Sigmoid colon (tissue), 7 donors: ENCODE results near the gene NAALAD2. TPM values are rescaled to one million over a fixed set of nuclear protein-coding genes. Genes with fewer than 3 reads are reported as not detected.
"Not testable (repeated sequence)": the region's sequence is repeated elsewhere in the genome, so short reads cannot be mapped to it uniquely, and the experiment has no call there.

Experiments used
- DNase-seq: peaks from one replicate; pipeline ENCODE4 v3.0.0-alpha.2; 2019
- H3K27ac ChIP-seq, 4 donors: fragments of 200-600 bp; sonication (generic); one replicate each; pipeline ENCODE4 v1.5.1; 2016 to 2019; ENCODE audit warnings: mild to moderate bottlenecking in 1 of 4
- H3K27me3 ChIP-seq, 3 donors: fragments of 200-600 bp; sonication (generic); one replicate each; pipeline ENCODE4 v1.5.1; 2019; ENCODE audit warnings: mild to moderate bottlenecking in 1 of 3
- H3K36me3 ChIP-seq, 4 donors: fragments of 200-600 bp; sonication (generic); one replicate each; pipeline ENCODE4 v1.5.1; 2016 to 2019
- H3K4me1 ChIP-seq, 4 donors: fragments of 200-600 bp; sonication (generic); one replicate each; pipeline ENCODE4 v1.5.1; 2017 to 2019
- H3K4me3 ChIP-seq, 4 donors: fragments of 200-600 bp; sonication (generic); one replicate each; pipeline ENCODE4 v1.5.1; 2017 to 2019; ENCODE audit warnings: mild to moderate bottlenecking in 2 of 4, moderate library complexity in 1 of 4
- H3K9me3 ChIP-seq, 4 donors: fragments of 200-600 bp in 3 of 4; sonication (generic) in 3 of 4; one replicate each; pipeline versions ENCODE4 v1.5.1 to v1.6.1; 2013 to 2019
- CTCF ChIP-seq, 4 experiments: fragments of 450-650 bp in 3 of 4; fragments of 200-600 bp in 1 of 4; IDR thresholded peaks; one replicate each; pipeline ENCODE4 v1.5.1; 2016 to 2019; ENCODE audit warnings: antibody characterized with exemption in 4 of 4, mild to moderate bottlenecking in 3 of 4, moderate library complexity in 2 of 4
- EP300 ChIP-seq, 4 donors: sonication (generic); formaldehyde crosslinking; IDR thresholded peaks; one replicate each; pipeline ENCODE4 v1.6.1; 2017; ENCODE audit warnings: antibody characterized with exemption in 4 of 4
- POLR2A ChIP-seq, 2 donors: fragments of 450-650 bp; IDR thresholded peaks; one replicate each; pipeline ENCODE4 v1.6.1; 2016; ENCODE audit warnings: antibody characterized with exemption in 2 of 2, mild to moderate bottlenecking in 2 of 2, moderate library complexity in 2 of 2
- POLR2AphosphoS5 ChIP-seq, 4 donors: sonication (generic); formaldehyde crosslinking; IDR thresholded peaks; one replicate each; pipeline ENCODE4 v1.6.1; 2017; ENCODE audit warnings: antibody characterized with exemption in 4 of 4
- WGBS, 2 donors: extraction: QIAGEN DNeasy Blood & Tissue Kit; methylation state at CpG; one replicate each; pipeline ENCODE4 v1.1.7; 2013; 5-methylcytosine and 5-hydroxymethylcytosine counted together
- intact Hi-C: fragments of 100-400 bp; cut with DNase I; formaldehyde crosslinking; loops from one replicate; pipeline ENCODE4 v1.15.1; 2023
- polyA plus RNA-seq, 3 donors: library from polyadenylated mRNA; stranded (reverse); fragments of 200-250 nt; gene quantifications; one replicate each; pipeline ENCODE4 v1.2.3, GENCODE V29; 2013
- total RNA-seq, 4 donors: library from RNA; depleted of rRNA; stranded (reverse); fragments of >200 nt; gene quantifications; one replicate each; pipeline ENCODE4 v1.1.0, GENCODE V29; 2016
- donor health status: healthy with polysubstance abuse.
- donor health status: Bipolar disorder and iron deficiency.
- donor health status: healthy.

NAALAD2 gene
- total and polyA plus RNA-seq, 7 donors: 0.31 to 3.9 (median 3.6) TPM; not detected in 2

GRCh38 chr11:90192869-90193582 is 58.6 kb downstream of the NAALAD2 start:
- H3K4me3 ChIP-seq: no peak overlapping the region
- no peak overlapping the region for H3K27ac ChIP-seq
- 82 to 88% methylated on average over 4 of the region's 4 CpGs for WGBS, 2 donors
- no peak for DNase-seq
- no peak for TF ChIP-seq CTCF (IDR thresholded peaks at IDR 0.05)
- TF ChIP-seq EP300 (IDR thresholded peaks at IDR 0.05): no peak
- no peak for TF ChIP-seq POLR2AphosphoS5 (IDR thresholded peaks at IDR 0.05)
- TF ChIP-seq POLR2A (IDR thresholded peaks at IDR 0.05): no peak
- H3K27me3 ChIP-seq: no peaks in the 10 kb centered on the region
- H3K4me1 ChIP-seq: no peaks in the 10 kb centered on the region
- H3K36me3 ChIP-seq: peaks cover 0 to 16% (median 0%) of the 10 kb centered on the region in 4 donors
- intact Hi-C loops: no loop called here
- H3K9me3 ChIP-seq: no peaks in the 10 kb centered on the region

- DNase-seq: no peak
- Histone ChIP-seq H3K27ac (no peak overlapping the region), H3K4me1 (no peaks in the 10 kb centered on the region), H3K27me3 (no peaks in the 10 kb centered on the region), H3K36me3 (peaks cover 0 to 44% (median 3%) of the 10 kb centered on the region in 4 donors), H3K9me3 (no peaks in the 10 kb centered on the region), H3K4me3 (no peak overlapping the region)
- intact Hi-C loops: no loop called here
- 84 to 85% methylated on average over 1 of the region's 1 CpG for WGBS, 2 donors
- TF ChIP-seq POLR2AphosphoS5 (IDR thresholded peaks at IDR 0.05) (no peak), CTCF (IDR thresholded peaks at IDR 0.05) (no peak), EP300 (IDR thresholded peaks at IDR 0.05) (no peak), POLR2A (IDR thresholded peaks at IDR 0.05) (no peak)
Measured at GRCh38 chr11:90197377-90197776, 62.9 kb downstream of the NAALAD2 start.

GRCh38 chr11:90202342-90202741 is 67.9 kb downstream of the NAALAD2 start:
- intact Hi-C loops: no loop called here
- 76 to 90% methylated on average over 3 of the region's 3 CpGs for WGBS, 2 donors
- TF ChIP-seq EP300 (IDR thresholded peaks at IDR 0.05) (no peak), POLR2A (IDR thresholded peaks at IDR 0.05) (no peak)
- Histone ChIP-seq H3K27ac (no peak overlapping the region), H3K4me1 (no peaks in the 10 kb centered on the region), H3K4me3 (no peak overlapping the region), H3K36me3 (peaks cover 0 to 63% (median 11%) of the 10 kb centered on the region in 4 donors), H3K27me3 (no peaks in the 10 kb centered on the region), H3K9me3 (no peaks in the 10 kb centered on the region)
- no peak for DNase-seq

DNA sequence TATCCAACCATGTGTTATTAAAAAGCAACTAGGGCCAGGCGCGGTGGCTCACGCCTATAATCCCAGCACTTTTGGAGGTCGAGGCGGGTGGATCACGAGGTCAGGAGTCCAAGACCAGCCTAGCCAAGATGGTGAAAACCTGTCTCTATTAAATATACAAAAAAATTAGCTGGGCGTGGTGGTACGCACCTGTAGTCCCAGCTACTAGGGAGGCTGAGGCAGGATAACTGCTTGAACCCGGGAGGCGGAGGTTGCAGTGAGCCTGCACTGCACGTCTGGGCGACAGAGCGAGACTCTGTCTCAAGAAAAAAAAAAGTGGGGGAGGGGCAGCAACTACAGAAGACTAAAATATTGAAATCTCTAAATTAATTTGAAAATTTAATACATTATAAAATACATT is 69.9 kb downstream of the NAALAD2 start:
- 92 to 93% methylated on average over 13 of the region's 13 CpGs for WGBS, 2 donors
- Histone ChIP-seq H3K4me1 (no peaks in the 10 kb centered on the region), H3K27me3 (no peaks in the 10 kb centered on the region), H3K4me3 (no peak overlapping the region), H3K9me3 (no peaks in the 10 kb centered on the region), H3K27ac (no peak overlapping the region), H3K36me3 (peaks cover 0 to 82% (median 17%) of the 10 kb centered on the region in 4 donors)
- intact Hi-C loops: no loop called here
- TF ChIP-seq POLR2AphosphoS5 (IDR thresholded peaks at IDR 0.05) (no peak), POLR2A (IDR thresholded peaks at IDR 0.05) (no peak), EP300 (IDR thresholded peaks at IDR 0.05) (no peak), CTCF (IDR thresholded peaks at IDR 0.05) (no peak)
- DNase-seq: no peak

- 17 to 31% methylated on average over 3 of the region's 3 CpGs for WGBS, 2 donors
- no peaks in the 10 kb centered on the region for H3K9me3 ChIP-seq
- H3K4me1 ChIP-seq: no peaks in the 10 kb centered on the region
- H3K27me3 ChIP-seq: no peaks in the 10 kb centered on the region
- H3K36me3 ChIP-seq: peaks cover 0 to 84% (median 22%) of the 10 kb centered on the region in 4 donors
- no peak overlapping the region for H3K27ac ChIP-seq
- intact Hi-C loops: no loop called here
- no peak overlapping the region for H3K4me3 ChIP-seq
- TF ChIP-seq POLR2A (IDR thresholded peaks at IDR 0.05) (no peak), CTCF (IDR thresholded peaks at IDR 0.05) (peak; percentile 27 to 94 (median 72)), POLR2AphosphoS5 (IDR thresholded peaks at IDR 0.05) (no peak), EP300 (IDR thresholded peaks at IDR 0.05) (no peak)
- no peak for DNase-seq
Measured at GRCh38 chr11:90204832-90205646, 70.6 kb downstream of the NAALAD2 start.

- 89 to 92% methylated on average over 10 of the region's 10 CpGs for WGBS, 2 donors
- peaks cover 0 to 82% (median 18%) of the 10 kb centered on the region in 4 donors for H3K36me3 ChIP-seq
- H3K4me3 ChIP-seq, intact Hi-C loops, H3K27me3 ChIP-seq, DNase-seq, H3K27ac ChIP-seq, H3K9me3 ChIP-seq, H3K4me1 ChIP-seq: not testable (repeated sequence)
Measured at GRCh38 chr11:90207992-90208391, 73.5 kb downstream of the NAALAD2 start.
